Posterior vena cava (tissue), 2 donors: ENCODE measurements around the gene ZBTB3. TPM values are rescaled to one million over a fixed set of nuclear protein-coding genes. Genes with fewer than 3 reads are reported as not detected.

Source experiments
- DNase-seq: peaks from one replicate; pipeline ENCODE4 v3.0.0-alpha.2; 2020; ENCODE audit warnings: low spot score
- intact Hi-C, 2 donors: fragments of 100-400 bp; cut with DNase I; formaldehyde crosslinking; loops; one replicate each; pipeline versions ENCODE4 v1.14.1 to v1.14.2; 2022 to 2023
- total RNA-seq, 2 donors: library from RNA; stranded (reverse); fragmentation: NEBNext Ultra II Directional; extraction: Animal tissue kit (Norgen Biotek cat#: 25700); gene quantifications; one replicate each; pipeline ENCODE4 v1.2.1, GENCODE V29; 2021
- donor health status: DM: yes; HTN: yes; CAD: no.
- donor health status: DM: yes; HTN: yes; CAD: no.

The ZBTB3 gene
- total RNA-seq, 2 donors from 2014 or later = 6.2 to 12.3 TPM

DNA sequence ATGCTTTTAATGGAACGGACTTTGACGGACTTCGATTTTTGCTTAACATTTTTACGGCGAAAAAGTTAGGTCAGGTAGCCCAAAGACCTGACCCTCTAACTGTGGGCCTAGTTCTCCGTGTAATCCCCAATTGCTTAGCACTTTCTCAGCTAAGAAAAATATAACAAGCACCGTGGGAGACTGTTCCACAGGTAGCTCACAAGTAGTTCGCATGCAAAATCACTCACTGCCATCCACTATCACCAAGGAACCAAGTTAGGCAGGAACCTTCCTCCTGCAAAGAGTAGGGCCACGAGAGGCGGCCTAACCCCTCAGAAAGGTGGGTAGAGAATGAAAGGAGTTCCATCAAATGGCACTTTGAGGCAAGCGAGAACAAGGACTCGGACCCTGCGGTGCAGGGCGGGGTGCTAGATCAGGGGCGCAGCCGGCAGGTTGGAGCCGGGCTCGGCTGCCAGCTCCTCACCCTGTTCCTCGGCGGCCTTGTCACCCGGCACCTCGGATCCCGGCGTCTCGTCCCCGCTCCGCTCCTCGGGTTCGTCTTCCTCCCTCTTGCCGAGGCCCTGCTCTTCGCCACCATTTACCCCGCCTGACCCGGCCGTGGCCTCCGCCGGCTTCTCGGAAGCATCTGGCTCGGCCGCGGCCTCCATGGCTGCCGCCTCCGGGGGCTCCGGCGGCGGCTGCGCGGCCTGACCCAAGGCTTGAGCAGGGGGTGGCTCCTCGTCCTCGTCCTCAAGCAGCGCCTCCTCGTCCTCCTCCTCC, 27.6 kb downstream of the ZBTB3 start:
- intact Hi-C loops = no loop called here

DNA sequence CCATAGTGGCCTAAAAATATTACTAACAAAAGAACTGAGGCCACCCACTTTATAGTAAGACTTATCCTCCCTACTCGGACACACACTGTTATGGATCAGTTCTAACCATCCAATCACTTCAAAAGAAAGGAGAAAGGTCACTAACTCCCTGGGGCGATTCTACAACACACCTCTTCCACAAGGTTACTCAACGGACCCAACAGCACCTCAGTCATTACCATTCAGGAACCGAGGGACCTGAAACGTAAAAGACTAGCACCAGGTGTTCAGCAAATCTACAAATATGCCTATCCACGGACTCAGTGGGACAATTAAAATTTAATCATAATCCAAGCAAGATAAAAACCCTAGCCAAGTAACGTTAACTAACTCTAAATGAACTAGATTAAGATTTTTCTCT, 28.3 kb downstream of the ZBTB3 start:
- intact Hi-C loops = no loop called here
- no peak for DNase-seq

More for the DNA sequence above, 27.6 kb downstream of the ZBTB3 start:
- no peak for DNase-seq

- intact Hi-C loops = no loop called here
- no peak for DNase-seq
Measured at GRCh38 chr11:62724171-62724570, 29.8 kb downstream of the ZBTB3 start.

GRCh38 chr11:62721994-62722393, 32.0 kb downstream of the ZBTB3 start:
- intact Hi-C loops = no loop called here
- DNase-seq = no peak

DNA sequence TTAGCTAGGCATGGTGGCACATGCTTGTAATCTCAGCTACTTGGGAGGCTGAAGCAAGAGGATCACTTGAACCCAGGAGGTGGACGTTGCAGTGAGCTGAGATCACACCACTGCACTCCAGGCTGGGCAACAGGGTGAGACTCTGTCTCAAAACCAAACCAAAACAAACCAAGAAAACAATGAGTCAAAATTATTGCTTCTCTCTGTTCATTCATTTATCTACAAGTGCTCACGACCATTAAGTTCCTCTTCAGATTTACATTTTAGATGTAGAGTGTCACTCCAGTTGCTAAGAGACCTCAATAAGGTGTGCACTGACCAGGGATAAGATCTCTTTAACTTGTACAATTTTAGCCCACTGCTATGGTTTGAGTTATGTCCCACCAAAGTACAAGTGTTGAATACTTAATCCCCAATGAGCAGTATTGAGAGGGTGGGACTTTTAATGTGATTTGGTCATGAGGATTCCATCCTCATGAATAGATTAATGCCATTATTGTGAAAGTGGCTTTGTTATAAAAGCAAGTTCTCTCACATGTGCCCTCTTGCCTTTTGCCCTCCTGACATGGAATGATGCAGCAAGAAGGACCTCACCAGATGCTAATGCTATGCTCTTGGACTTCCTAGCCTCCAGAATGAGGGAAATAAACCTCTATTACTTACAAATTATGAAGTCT, 34.5 kb downstream of the ZBTB3 start:
- DNase-seq = no peak
- intact Hi-C loops = no loop called here

GRCh38 chr11:62716816-62717215, 37.1 kb downstream of the ZBTB3 start:
- DNase-seq = no peak
- intact Hi-C loops = no loop called here

- DNase-seq = no peak
- intact Hi-C loops = no loop called here
Measured at GRCh38 chr11:62716206-62716605, 37.8 kb downstream of the ZBTB3 start.

GRCh38 chr11:62715150-62716130, 38.5 kb downstream of the ZBTB3 start:
- DNase-seq = no peak

DNA sequence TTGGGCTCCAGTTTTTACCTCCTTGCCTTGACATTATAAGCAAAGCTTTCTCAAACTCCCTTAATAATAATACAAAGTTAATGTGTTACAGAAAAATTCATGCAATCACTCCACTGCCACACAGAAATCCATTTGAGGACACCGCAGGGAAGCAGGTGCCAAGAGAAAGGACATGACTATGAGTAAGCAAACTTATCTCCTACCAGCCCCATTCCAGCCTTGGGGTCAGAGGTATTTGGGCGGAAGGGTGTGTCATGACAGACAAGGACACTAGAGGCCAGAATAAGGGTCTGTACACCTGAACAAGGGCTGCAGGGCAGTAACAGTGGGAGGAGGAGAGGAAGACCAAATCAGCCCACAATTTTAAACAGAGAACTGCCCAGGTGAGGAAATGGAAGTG, 40.6 kb downstream of the ZBTB3 start:
- DNase-seq = no peak
- intact Hi-C loops = no loop called here

More at GRCh38 chr11:62715150-62716130, 38.5 kb downstream of the ZBTB3 start:
- intact Hi-C loops = loop anchor here in 1 of 2 donors (1.0 kb wide), 1 partner anchor 47 kb away; no protein-coding TSS in a partner anchor

GRCh38 chr11:62712861-62713260, 41.1 kb downstream of the ZBTB3 start:
- intact Hi-C loops = no loop called here

GRCh38 chr11:62712276-62712812, 41.6 kb downstream of the ZBTB3 start:
- no peak for DNase-seq
- intact Hi-C loops = no loop called here

More at GRCh38 chr11:62712861-62713260, 41.1 kb downstream of the ZBTB3 start:
- DNase-seq = no peak

- no peak for DNase-seq
- intact Hi-C loops = no loop called here
Measured at GRCh38 chr11:62710001-62710345, 44.0 kb downstream of the ZBTB3 start.

DNA sequence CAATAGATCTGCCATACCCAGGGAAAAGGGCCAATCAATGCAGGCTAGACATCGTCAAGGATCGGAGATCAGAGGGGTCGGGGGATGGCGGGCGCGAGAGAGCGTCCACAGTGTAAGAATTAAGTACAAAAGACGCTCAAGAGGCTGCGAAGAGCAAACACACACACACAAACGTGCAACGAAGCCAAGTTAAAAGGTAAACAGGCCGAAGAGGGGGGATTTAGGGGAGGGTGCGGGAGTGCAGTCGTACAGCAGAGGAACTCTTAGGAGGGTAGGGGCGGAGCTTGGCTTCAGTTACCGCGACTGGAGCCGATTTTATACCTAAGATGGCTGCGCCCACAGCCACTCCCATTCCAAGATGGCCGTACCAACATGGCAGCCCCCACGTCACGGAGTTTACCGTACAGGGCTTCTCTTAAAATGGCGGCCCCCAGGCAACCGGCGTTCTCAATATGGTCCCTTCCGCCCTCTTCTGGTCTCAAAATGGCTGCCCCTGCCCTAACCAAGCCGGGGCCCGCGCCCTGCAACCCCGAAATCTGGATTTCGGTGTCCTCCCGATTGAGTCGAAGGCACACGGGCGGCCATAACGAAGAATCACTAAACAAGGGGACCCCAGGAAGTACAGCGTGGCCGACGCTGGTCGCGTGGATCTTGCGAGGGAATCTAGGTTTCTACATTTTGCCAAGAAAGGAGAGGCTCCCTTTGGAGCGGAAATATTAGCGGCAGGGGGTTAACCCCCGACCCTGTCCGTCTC, 44.5 kb downstream of the ZBTB3 start:
- intact Hi-C loops = no loop called here
- peak; percentile 99 for DNase-seq

- DNase-seq = no peak
- intact Hi-C loops = no loop called here
Measured at GRCh38 chr11:62708793-62709192, 45.2 kb downstream of the ZBTB3 start.

DNA sequence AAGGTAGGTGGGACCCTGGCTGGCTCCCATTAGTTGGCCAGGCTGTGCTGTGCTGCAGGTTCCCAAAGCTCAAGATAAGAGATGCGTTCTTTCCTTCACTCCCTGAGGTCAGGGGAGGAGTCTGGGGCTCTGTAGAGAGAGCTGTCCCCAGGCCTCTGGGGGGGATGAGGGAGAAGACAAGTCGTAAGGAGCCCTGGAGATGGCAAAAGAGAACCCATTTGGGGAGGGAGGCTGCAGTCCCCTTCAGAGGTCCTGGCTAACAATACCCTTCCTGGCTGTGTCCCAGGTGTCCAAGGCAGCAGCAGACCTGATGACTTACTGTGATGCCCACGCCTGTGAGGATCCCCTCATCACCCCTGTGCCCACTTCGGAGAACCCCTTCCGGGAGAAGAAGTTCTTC, 45.6 kb downstream of the ZBTB3 start:
- intact Hi-C loops = no loop called here
- DNase-seq = no peak

GRCh38 chr11:62707277-62707861, 46.6 kb downstream of the ZBTB3 start, which contains the start of the genes BSCL2 and GNG3:
BSCL2 (minus strand) TSS chr11:62707424; CDS start chr11:62707195, 229 bp downstream.
GNG3 (plus strand) TSS chr11:62707676; CDS start chr11:62708296, 620 bp downstream.
- intact Hi-C loops = no loop called here
- no peak for DNase-seq

- no peak for DNase-seq
- intact Hi-C loops = no loop called here
Measured at GRCh38 chr11:62706850-62707247, 47.1 kb downstream of the ZBTB3 start.
